ENCODE results near the gene KRT79.

KRT79 gene

DNA sequence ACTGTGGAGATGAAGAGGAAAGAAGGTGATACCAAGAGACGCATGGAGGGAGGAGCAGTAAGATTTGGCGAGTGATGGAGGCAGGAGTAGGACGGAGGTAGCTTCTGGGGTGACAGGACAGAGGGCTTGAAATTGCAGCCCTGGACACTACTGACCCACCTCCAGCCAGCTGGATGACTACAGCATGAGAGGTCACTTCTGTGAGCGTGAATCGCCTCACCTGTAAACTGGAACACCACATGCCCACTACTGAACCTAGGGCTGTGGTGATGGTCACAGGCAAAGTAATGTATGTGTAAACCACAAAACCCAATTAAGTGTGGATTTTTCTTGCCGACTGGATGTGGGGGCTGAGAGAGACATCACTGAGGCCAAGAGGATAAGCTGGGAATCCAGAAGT is 13.6 kb downstream of the KRT79 start:
- no peak for DNase-seq

DNA sequence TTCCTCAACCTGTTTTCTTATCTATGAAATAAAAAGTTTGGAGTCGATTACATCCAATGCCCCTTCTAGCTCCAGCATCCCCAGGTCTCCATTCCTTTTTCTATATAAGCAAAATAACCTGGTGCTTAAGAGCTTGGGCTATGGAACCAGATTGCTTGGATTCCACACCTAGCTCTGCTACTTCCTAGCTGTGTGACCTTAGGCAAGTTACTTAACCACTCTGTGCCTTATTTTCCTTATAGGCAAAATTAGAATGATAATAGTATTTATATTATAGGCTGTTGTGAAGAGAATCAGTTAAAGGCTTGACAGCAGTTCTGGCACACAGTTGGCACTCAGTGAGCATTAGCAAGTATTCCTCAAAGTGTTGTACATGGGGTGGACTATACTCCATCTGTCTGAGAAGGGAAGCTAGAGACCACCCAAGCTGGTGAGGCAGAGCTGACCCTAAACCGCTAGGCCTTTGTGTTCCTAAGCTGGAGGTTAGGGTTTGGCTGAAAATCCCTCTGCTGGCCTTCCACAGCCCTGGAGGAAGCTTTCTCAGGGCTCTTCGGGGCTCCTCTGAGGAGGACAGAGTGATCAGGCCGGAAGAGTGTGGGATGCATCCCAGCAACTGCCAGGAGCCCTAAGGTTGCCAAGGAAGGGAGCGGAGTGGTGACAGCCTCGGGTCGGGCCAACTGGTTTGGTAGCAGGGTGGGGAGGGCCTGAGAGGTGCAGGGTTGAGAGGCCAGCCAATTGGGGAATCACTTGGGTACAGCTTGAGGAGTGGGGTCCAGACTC is 14.2 kb downstream of the KRT79 start:
- DNase-seq, result no peak

DNA sequence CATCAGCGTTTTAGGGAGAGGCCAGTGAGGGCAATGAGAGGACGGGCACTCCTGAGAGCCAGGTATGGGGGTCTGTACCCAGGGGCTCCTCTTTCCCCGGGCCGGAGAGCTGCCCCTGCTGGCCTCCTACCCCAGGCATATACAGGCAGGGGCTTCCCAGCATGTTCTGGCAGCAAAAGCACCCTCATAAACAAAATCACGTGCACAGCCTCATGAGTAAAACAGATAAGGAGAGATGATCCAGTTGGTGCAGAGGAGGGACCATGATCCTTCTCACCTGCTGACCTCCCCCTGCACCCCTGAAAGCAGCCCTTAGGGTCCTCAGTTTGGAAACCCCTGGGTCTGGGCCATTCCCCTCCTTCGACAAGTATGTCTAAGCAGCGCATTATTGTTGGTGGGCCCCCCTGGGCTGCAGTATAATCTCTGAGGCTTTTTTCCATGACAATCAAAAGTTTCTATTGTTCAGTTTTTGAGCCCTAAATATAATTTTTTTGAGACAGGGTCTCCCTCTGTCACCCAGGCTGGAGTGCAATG is 15.2 kb downstream of the KRT79 start:
- DNase-seq, result no peak

DNA sequence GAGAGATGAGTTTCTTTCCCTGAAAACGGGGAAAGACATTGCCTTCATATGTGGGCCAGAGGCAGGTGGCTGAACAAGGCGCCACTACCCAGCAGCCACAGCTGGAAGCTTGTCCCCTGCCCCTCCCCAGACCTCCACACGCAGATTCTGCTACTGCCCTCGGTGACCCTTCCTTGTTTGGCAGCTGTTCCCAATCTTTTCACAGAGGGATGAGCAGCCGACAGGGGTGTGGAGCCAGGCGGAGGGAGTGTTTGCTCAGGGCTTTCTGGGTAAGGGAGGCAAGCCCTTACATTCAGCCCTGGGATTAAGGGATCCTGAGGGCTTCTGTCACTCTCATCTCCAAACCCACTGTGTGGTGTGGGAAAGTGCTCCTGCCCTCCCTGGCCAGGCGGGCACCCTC is 15.7 kb downstream of the KRT79 start:
- no peak for DNase-seq

DNA sequence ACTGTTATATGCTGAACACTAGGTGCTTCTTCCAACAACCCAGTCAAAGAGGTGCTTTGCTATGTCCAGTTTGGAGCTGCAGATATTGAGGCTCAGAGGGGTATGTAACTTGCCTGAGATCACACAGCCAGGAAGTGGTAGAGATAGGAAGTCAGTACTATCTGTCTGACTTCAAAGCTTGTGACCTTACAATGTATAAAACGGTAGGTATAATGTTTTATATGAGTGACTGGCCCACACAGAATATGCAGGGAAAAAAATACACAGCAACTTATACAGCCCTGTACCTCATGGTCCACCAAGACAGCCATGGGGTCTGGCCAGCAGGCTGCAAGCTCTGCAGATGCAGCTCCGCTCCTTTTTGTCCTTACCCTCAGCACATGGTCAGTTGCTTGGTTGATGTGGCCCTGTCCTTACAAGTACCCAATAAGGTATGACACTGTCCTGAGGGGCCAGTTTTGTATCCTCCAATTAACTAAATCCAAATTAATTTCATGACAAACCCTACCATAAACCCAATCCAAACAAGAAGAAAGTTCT is 16.3 kb downstream of the KRT79 start:
- DNase-seq, result no peak

DNA sequence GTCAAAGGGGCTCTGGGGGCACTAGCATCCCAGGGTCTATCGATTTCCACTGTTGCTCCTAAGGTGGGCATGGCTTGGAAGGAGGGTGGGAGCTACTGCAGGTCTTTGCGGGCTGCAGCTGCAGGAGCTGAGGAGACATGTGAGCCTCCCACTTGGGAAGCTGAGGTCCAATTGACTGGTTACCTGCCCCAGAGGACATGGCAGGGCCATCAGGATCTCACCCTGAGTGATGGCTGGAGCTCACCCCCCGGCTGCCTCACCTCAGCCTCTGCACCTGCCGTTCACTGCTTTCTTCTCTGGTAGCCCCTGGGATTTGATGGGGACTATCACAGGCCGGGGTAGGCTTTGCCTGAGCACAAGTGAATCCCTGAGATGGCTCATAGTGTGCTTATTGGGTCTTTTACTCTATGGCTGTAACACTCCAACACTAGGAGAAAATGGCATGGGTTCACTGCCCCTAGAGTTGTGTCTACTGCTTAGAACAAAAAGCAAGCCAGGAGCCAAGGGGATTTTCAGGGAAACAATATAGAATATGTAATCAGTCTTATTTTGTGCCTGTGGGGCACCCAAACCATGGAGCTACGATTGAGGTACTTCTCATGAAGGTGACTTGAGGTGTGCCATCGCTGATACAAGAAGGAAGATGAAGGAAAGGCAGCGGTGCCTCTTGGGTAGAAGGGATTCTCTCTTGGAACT is 17.0 kb downstream of the KRT79 start:
- DNase-seq, result no peak

DNA sequence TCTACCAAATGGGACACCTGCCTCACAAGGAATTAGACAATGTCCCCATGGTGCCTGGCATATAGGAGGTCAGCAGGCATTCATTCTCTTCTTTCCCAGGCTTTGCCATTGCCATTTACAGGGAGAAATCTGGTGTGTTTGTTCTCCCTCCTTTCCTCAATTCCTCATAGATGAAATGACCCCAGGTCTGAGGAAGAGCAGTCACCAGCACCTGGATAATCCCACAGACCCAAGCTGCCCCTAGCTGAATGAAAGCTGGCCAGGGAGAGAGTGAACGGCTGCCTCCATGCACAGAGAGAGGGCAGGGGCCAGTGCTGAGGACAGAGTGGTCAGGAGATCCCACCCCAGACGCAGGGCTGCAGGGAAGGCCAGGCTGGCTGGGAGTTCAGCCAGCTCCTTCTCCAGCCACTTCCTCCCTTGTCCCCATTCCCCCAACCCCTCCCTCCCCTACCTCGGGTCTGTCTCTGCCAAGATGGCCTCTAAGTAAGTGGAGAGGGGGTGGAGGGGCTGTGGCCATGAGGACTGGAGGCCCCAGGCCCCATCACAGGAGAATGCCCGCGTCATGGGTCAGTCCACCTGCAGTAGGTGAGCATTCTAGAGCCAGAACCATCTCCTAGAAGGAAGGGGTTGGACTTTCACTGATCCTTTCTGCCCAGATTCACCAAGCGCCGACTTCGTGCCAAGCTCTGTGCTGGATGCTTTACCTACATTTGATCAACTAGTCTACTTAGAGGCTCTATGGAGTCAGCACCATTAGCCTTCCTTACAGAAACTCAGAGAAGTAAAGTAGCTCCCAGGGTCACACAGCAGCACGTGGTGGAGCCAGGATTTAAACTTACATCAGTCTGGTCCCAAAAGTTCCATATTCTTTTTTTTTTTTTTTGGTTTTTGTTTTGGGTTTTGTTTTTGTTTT is 18.2 kb downstream of the KRT79 start:
- DNase-seq, result no peak

DNA sequence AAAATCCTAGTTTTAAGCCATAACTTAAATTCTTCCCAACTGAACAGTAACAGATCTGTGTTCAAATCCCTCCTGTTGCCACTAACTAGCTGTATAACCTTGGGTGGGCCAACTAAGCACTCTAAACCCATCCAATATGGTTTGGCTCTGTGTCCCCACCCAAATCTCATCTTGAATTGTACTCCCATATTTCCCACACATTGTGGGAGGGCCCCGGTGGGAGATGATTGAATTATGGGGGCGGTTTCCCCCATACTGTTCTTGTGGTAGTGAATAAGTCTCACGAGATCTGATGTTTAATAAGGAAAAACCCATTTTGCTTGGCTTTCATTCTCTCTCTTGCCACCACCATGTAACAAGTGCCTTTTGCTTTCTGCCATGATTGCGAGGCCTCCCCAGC is 18.9 kb downstream of the KRT79 start:
- no peak for DNase-seq

DNA sequence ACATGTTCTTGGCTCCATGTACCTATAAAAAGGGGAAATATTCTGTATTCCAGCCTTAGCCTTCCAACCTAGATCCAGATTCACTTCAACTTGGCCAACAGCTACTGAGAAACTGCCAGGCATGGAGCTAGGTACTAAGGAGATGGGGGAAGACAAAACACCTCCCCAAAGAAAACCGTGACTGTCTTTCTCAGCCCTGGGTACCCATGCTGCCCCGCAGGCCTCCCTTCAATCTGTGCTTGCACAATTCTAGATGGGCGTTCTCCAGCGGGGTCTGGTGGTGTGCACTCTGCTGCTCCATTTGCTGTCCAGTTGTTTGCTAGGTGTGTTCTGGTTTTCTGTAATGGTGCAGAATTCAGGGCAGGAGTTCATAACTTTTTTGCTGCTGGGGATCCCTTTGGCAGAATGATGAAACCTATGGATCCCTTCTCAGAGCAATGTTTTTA is 19.4 kb downstream of the KRT79 start:
- no peak for DNase-seq

DNA sequence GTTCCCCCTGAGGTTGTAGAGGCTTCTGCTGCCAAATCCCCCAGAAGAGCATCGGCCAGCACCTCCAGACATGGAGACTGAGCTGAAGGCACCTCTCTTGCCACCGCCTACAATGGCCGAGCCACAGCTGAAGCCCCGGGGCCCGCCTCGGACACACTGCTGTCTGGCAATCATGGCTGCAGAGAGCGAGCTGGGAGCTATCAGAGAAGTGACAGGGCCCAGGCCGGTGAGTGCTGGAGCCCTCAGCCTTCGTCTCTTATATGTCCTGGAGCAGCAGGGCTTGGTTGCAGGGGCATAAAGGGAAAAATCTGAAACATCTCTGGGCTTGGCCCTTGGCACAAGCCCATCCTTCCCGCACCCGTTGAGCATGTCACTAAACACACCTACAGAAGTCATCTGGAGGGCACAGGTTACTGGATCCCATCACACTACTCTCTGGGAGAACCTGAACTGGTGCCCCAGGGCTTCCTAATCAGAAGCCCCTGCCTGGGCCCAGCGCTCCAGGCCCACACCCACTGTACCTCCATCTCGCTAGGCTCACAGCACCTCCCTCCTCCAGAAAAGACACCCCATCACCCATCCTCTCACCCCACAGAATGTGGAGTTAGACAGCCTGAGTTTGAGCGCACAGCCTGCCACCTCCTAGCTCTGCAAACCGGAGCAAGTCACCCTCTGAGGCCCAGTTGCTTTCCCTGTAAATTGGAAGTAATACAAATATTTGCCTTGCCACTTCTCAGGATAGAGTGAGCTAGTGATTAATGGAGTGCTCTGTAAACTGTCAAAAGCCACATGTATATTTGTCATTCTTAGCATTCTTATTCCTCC is 20.0 kb downstream of the KRT79 start, which contains the start of gene KRT4:
Gene KRT4, minus strand, starts transcription at position 232 of the 825 bp plus-strand sequence. Its CDS starts 58 bp downstream, at position 174.
- no peak for DNase-seq

DNA sequence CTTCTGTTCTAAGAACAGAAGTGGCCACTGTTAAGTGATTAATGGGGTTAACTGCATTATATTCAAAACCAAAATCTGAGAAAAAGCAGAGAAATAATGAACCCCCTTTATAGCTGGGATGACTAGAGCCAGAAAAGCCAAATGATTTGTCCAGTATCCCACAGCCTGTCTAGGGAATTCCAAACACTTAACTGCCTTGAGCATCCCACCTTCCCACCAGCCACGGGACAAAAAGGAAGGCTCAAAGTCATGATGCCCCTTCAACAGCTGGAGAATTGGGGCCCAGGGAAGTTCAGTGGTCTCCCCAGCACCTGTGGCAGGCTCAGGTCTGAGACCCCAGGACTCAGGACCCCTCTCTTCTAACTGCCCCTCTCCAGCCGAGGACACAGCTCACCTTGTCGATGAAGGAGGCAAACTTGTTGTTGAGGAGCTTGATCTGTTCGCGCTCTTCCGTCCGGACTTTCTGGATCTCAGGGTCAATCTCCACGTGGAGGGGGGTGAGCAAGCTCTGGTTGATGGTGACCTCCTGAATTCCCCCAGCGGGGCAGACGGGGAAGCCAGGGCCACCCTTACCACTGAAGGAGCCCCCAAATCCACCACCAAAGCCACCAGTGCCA is 20.8 kb downstream of the KRT79 start:
- no peak for DNase-seq

DNA sequence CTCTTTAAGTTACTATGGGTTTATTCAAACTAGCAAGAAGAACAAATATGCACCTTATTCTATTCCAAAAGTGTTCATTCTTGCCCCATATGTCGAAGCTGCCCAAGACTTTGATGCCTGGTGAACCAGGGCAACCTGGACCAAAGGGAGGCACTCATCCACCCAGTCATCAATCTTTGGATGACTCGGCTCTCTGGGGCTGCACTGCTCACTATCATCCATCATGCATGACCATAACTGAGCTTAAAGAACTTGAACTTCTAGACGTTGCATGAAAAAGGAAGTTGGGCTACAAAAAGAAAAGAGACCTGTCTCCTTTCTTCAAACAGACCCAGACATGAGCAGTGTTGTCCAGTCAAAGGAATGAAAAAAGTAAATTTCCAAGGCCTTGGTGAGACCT is 21.4 kb downstream of the KRT79 start:
- DNase-seq, result no peak

DNA sequence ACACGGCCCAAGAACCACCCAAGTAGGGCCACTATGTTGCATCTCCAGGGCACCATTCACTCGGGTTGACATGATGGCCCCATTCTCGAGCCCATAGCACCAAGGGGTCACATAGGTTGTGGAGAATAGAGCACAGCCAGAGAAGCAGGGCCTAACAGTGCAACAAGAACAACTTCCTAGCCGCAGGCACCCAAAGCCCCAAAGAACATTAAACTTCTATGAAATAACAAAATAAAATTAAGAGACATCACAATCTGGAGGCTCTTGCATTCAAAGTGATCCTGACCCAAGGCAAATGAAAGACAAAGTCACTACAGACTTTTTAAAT is 22.1 kb downstream of the KRT79 start:
- DNase-seq, result no peak

DNA sequence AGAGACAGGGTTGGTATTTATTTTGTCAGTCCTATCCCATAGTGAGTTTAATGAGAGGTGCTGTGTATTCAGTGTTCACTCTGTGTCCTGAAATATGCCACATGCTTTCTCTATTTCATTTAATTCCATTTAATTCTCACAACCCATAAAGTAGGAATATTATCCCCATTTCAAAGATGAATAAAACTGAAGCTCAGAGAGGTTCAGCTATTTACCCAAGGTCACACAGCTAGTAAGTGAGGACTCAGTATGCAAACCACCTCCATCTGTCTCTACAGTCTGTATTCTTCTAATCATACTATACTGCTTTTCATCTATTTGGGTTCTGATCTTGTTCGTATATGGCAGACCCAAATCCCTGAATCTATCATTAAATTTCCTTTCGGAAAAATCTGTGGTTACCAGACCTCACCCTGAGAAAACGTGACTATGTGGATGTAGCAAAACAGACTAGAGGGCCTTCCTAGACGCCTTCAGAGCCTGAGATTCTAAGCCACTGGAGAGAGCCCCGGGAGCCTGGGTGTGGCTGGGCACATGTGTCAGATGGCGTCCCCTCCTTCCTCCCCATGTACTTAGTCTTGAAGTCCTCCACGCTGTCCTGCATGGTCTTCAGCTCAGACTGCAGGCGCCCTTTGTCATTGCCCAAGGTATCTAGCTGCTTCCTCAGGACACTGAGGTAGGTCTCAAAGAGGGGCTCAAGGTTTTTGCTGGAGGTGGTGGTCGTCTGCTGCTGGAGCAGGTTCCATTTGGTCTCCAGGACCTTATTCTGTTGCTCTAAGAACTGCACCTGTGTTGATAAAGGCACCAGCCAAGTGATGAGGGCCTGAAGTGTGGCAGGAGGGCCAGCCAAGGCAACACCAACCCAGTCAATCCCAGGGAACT is 22.7 kb downstream of the KRT79 start:
- no peak for DNase-seq

DNA sequence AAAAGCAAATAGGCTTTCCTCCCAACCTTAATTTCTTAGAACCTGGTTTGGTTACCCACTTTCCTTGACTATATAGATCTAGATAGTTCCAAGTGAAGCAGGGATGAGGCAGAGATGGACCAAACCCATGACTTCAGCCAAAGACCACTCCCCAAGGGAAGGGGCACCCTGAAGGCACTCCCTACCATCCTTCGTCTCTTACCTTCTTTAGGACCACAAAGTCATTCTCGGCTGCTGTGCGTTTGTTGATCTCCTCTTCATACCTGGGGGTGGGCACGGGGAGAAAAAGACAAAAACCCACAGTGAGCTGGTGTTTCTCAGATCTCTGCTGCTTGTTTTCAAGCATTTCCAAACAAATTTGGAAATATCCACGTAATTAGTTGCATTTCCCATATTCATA is 23.6 kb downstream of the KRT79 start:
- no peak for DNase-seq

DNA sequence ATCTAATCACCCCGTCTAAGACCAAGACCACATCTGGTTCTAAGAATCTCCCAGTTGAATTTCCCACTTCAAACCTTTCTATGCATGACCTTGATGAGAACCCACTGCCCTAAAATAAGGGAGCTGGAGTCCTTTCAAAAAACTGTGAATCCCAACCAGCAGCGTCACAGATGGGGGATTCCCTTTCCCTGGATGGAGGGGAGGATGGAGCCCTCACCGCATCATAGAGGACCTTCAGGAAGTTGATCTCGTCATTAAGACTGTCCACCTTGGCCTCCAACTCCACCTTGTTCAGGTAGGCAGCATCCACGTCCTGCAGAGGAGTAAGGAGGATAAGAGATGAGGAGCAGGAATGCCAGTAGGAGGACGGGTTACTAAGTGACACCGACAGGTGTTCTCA is 24.9 kb downstream of the KRT79 start:
- no peak for DNase-seq

DNA sequence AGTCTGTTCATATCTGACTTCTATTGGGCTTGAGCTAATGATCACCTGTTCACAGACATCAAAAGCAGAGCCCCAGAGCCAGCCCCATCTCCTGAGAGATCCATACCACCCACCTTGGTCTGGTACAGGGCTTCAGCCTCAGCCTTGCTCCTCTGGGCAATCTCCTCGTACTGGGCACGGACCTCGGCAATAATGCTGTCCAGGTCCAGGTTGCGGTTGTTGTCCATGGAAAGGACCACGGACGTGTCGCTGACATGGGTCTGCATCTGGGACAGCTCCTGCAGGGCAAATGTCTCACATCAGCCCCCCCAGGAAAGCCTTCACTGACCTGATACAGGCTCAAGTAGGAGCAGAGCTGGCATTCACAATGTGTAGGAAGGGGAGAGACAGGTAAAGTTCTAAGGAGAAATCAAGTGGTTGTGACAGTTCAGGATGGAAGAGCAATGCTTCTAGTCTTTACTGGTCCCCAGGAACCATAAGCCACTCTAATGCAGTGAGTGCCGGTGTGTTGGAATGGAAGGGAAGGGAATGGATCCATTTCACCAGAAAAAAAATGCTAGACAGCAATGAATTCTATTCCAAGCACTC is 25.4 kb downstream of the KRT79 start:
- DNase-seq, result no peak
